ENCODE measurements around the gene ZNF710.

ZNF710 gene

DNA sequence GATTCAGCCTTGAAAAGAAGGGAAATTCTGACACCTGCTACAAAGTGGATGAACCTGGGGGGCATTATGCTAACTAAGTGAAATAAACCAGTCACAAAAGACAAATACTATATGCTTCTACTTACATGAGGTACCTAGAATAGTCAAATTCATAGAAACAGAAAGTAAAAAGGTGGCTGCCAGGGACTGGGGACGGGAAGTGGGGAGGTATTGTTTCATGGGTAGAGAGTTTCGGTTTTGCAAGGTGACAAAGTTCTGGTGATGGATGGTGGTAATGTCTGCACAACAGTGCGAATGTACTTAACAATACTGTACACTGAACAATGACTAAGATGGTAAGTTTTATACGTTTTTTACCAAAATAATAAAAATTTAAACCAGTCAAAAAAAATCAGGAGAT, 96.4 kb downstream of the ZNF710 start:
- ATAC-seq (ENCODE audit: insufficient read depth, low read depth) (peak; percentile 66), DNase-seq (peak; percentile 67)
- Histone ChIP-seq H3K27me3 (ENCODE audit: insufficient read depth, low read length, poor library complexity) (no peaks in the 10 kb centered on the region), H3K4me3 (ENCODE audit: low read depth in 1 of 2, low read length in 2 of 2) (no peak overlapping the region), H3K79me2 (ENCODE audit: insufficient read depth, low read length) (peaks cover 93% of the 10 kb centered on the region), H3K27ac (ENCODE audit: low read length) (peak overlapping the region; percentile 61; the same call in 1 of the 2 replicates), H3K4me2 (ENCODE audit: insufficient read depth, low read length) (peak overlapping the region; percentile 97), H2AFZ (ENCODE audit: low read depth, low read length) (no peak overlapping the region), H4K20me1 (ENCODE audit: insufficient read depth, low read length) (peaks cover 35% of the 10 kb centered on the region), H3K36me3 (ENCODE audit: insufficient read depth, low read length) (peaks cover 25% of the 10 kb centered on the region), H3K9me3 (ENCODE audit: insufficient read depth, low read length, severe bottlenecking) (no peaks in the 10 kb centered on the region), H3K4me1 (ENCODE audit: insufficient read depth, low read length) (peaks cover 49% of the 10 kb centered on the region), H3K9ac (ENCODE audit: low read depth, low read length) (peak overlapping the region; percentile 33; the same call in 1 of the 2 replicates)
- TF ChIP-seq, protein P1, sequence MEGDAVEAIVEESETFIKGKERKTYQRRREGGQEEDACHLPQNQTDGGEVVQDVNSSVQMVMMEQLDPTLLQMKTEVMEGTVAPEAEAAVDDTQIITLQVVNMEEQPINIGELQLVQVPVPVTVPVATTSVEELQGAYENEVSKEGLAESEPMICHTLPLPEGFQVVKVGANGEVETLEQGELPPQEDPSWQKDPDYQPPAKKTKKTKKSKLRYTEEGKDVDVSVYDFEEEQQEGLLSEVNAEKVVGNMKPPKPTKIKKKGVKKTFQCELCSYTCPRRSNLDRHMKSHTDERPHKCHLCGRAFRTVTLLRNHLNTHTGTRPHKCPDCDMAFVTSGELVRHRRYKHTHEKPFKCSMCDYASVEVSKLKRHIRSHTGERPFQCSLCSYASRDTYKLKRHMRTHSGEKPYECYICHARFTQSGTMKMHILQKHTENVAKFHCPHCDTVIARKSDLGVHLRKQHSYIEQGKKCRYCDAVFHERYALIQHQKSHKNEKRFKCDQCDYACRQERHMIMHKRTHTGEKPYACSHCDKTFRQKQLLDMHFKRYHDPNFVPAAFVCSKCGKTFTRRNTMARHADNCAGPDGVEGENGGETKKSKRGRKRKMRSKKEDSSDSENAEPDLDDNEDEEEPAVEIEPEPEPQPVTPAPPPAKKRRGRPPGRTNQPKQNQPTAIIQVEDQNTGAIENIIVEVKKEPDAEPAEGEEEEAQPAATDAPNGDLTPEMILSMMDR (IDR thresholded peaks at IDR 0.05; ENCODE audit: borderline replicate concordance, extremely low read depth, low read length, poor library complexity, severe bottlenecking) = no peak
- no peak for TF ChIP-seq EZH2 (IDR thresholded peaks at IDR 0.05; ENCODE audit: borderline replicate concordance, low read depth, low read length, severe bottlenecking)

DNA sequence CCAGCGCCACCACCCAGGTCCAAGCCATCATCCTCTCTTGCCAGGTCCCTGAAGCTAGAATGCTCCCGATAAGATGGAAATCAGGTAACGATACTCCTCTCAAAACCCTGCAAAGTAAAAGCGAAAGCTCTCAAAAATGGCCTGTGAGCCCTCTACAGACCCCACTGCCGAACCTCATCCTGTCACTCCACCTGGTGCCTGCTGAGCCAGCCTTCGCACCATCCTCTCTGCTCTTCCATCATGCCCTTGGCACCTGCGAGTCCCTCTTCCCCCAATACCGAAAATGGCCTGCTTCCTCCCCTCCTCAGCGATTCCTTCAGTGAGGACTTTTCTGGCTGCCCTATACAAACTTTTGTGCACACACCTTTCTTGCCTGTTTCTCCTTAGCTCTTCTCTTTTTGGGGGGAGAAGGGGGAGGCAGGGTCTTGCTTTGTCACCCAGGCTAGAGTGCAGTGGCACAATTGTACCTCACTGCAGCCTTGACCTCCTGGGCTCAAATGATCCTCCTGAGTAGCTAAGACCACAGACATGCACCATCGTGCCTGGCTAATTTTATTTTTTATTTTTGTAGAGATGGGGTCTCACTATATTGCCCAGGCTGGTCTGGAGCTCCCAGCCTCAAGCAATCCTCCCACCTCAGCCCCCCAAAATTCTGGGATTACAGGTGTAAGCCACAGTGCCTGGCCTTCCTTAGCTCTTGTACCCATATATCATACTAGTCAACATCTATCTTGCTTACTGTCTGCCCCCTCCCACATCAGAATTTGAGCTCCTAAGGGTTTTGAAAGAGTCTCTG, 98.1 kb downstream of the ZNF710 start:
- Histone ChIP-seq H3K27me3 (ENCODE audit: insufficient read depth, low read length, poor library complexity) (no peaks in the 10 kb centered on the region), H3K4me1 (ENCODE audit: insufficient read depth, low read length) (peaks cover 57% of the 10 kb centered on the region), H3K4me3 (ENCODE audit: low read depth in 1 of 2, low read length in 2 of 2) (peak overlapping the region in 1 of 2 experiments; percentile 66; a peak in 1 of 4 replicates), H3K9me3 (ENCODE audit: insufficient read depth, low read length, severe bottlenecking) (no peaks in the 10 kb centered on the region), H3K36me3 (ENCODE audit: insufficient read depth, low read length) (peaks cover 21% of the 10 kb centered on the region), H3K9ac (ENCODE audit: low read depth, low read length) (peak overlapping the region; percentile 98; the same call in 1 of the 2 replicates), H3K27ac (ENCODE audit: low read length) (peak overlapping the region; percentile 83), H3K4me2 (ENCODE audit: insufficient read depth, low read length) (peak overlapping the region; percentile 97), H3K79me2 (ENCODE audit: insufficient read depth, low read length) (peaks cover 81% of the 10 kb centered on the region), H4K20me1 (ENCODE audit: insufficient read depth, low read length) (peaks cover 31% of the 10 kb centered on the region), H2AFZ (ENCODE audit: low read depth, low read length) (no peak overlapping the region)
- TF ChIP-seq EZH2 (IDR thresholded peaks at IDR 0.05; ENCODE audit: borderline replicate concordance, low read depth, low read length, severe bottlenecking) = no peak
- TF ChIP-seq, protein P1 (IDR thresholded peaks at IDR 0.05; ENCODE audit: borderline replicate concordance, extremely low read depth, low read length, poor library complexity, severe bottlenecking) = no peak
- ATAC-seq (ENCODE audit: insufficient read depth, low read depth) = peak; percentile 46
- DNase-seq = peak; percentile 65

- Histone ChIP-seq H3K9ac (ENCODE audit: low read depth, low read length) (peak overlapping the region; percentile 98), H3K27ac (ENCODE audit: low read length) (peak overlapping the region; percentile 83), H3K4me1 (ENCODE audit: insufficient read depth, low read length) (peaks cover 57% of the 10 kb centered on the region), H3K9me3 (ENCODE audit: insufficient read depth, low read length, severe bottlenecking) (no peaks in the 10 kb centered on the region), H4K20me1 (ENCODE audit: insufficient read depth, low read length) (peaks cover 29% of the 10 kb centered on the region), H3K4me2 (ENCODE audit: insufficient read depth, low read length) (peak overlapping the region; percentile 97), H2AFZ (ENCODE audit: low read depth, low read length) (no peak overlapping the region), H3K36me3 (ENCODE audit: insufficient read depth, low read length) (peaks cover 19% of the 10 kb centered on the region), H3K79me2 (ENCODE audit: insufficient read depth, low read length) (peaks cover 73% of the 10 kb centered on the region), H3K27me3 (ENCODE audit: insufficient read depth, low read length, poor library complexity) (no peaks in the 10 kb centered on the region), H3K4me3 (ENCODE audit: low read depth in 1 of 2, low read length in 2 of 2) (peak overlapping the region in 1 of 2 experiments; percentile 66; a peak in 2 of 4 replicates)
- TF ChIP-seq, protein P1 (IDR thresholded peaks at IDR 0.05; ENCODE audit: borderline replicate concordance, extremely low read depth, low read length, poor library complexity, severe bottlenecking) = no peak
- no peak for TF ChIP-seq EZH2 (IDR thresholded peaks at IDR 0.05; ENCODE audit: borderline replicate concordance, low read depth, low read length, severe bottlenecking)
- ATAC-seq (ENCODE audit: insufficient read depth, low read depth) (no peak), DNase-seq (peak; percentile 27)
Measured at GRCh38 chr15:90099868-90100831, 99.0 kb downstream of the ZNF710 start.

All from DND-41 (cell line).